ENCODE measurements around the gene TMEM190.
A peak's percentile ranks its signal among the peaks of the same experiment; 100 is the strongest.

The TMEM190 gene

GRCh38 chr19:55384920-55385723 is 8.5 kb downstream of the TMEM190 start:
- peak overlapping the region; percentile 97 for H3K4me3 ChIP-seq (ENCODE audit: low read depth, low read length)
- TF ChIP-seq CTCF (IDR thresholded peaks at IDR 0.05; ENCODE audit: low read depth, low read length): no peak

GRCh38 chr19:55385724-55386492 is 9.3 kb downstream of the TMEM190 start, which contains the start of gene RPL28:
Gene RPL28 (plus strand): TSS chr19:55385932. CDS start chr19:55386358, 426 bp downstream.
- H3K4me3 ChIP-seq (ENCODE audit: low read depth, low read length): peak within 1 kb of the TSS; percentile 97
- TF ChIP-seq CTCF (IDR thresholded peaks at IDR 0.05; ENCODE audit: low read depth, low read length): no peak

- no peak for TF ChIP-seq CTCF (IDR thresholded peaks at IDR 0.05; ENCODE audit: low read depth, low read length)
- peak overlapping the region; percentile 97 for H3K4me3 ChIP-seq (ENCODE audit: low read depth, low read length)
These were observed 9.9 kb downstream of the TMEM190 start for GRCh38 chr19:55386493-55386971.

GRCh38 chr19:55387736-55388497 is 11.3 kb downstream of the TMEM190 start:
- no peak for TF ChIP-seq CTCF (IDR thresholded peaks at IDR 0.05; ENCODE audit: low read depth, low read length)
- peak overlapping the region; percentile 97 for H3K4me3 ChIP-seq (ENCODE audit: low read depth, low read length)

- H3K4me3 ChIP-seq (ENCODE audit: low read depth, low read length): no peak overlapping the region
- TF ChIP-seq CTCF (IDR thresholded peaks at IDR 0.05; ENCODE audit: low read depth, low read length): no peak
These were observed 13.0 kb downstream of the TMEM190 start for GRCh38 chr19:55389386-55390317.

- no peak for TF ChIP-seq CTCF (IDR thresholded peaks at IDR 0.05; ENCODE audit: low read depth, low read length)
- no peak overlapping the region for H3K4me3 ChIP-seq (ENCODE audit: low read depth, low read length)
These were observed 13.8 kb downstream of the TMEM190 start for GRCh38 chr19:55390461-55390880.
